HG03565 (cell line): ENCODE data around the gene RAB4B.
"Not testable (repeated sequence)": the region's sequence is repeated elsewhere in the genome, so short reads cannot be mapped to it uniquely, and the experiment has no call there.

Experiments used
- ATAC-seq: cut with Tn5 transposase; IDR thresholded peaks from one replicate; pipeline ENCODE4 v1.9.1; 2021; ENCODE audit warnings: mild to moderate bottlenecking, moderate library complexity; ENCODE audit not compliant: unreplicated experiment

Gene RAB4B

GRCh38 chr19:40842997-40843652 lies 65.1 kb downstream of the RAB4B start:
- ATAC-seq, result not testable (repeated sequence)

GRCh38 chr19:40843653-40844052 lies 65.6 kb downstream of the RAB4B start:
- peak; percentile 51 for ATAC-seq
